T-helper 1 cell (primary cell): ENCODE data around the gene CD22.
"Not testable (repeated sequence)": the region's sequence is repeated elsewhere in the genome, so short reads cannot be mapped to it uniquely, and the experiment has no call there.

Experiments used
- DNase-seq, 5 donors: peaks; one replicate each; pipeline ENCODE4 v3.0.0-alpha.2; 2012 to 2020
- total RNA-seq, 4 donors: gene quantifications; one replicate each; lab custom pipeline; 2026; lab: John Stamatoyannopoulos, UW

Gene CD22
- total RNA-seq, result 0 to 0.30 (median 0) reads per million in 4 donors

- no peak for DNase-seq
Observed at GRCh38 chr19:35328851-35329285, at the start of gene CD22. CD22 (plus strand) TSS chr19:35329187; CDS start chr19:35332041, 2,854 bp downstream.

DNA sequence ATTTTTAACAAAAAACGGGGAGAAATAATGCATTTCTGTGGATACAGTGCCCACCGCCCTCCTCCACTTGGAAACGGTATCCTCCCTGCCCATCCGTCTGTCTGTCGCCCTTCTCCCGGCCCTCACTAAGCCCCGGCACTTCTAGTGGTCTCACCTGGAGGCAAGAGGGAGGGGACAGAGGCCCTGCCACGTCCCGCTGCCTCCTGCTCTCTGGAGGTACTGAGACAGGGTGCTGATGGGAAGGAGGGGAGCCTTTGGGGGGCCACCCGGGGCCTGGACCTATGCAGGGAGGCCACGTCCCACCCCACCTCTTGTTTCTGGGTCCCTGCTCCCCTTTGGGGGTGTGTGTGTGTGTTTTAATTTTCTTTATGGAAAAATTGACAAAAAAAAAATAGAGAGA, 49.6 kb upstream of the CD22 start:
- DNase-seq, result no peak

DNA sequence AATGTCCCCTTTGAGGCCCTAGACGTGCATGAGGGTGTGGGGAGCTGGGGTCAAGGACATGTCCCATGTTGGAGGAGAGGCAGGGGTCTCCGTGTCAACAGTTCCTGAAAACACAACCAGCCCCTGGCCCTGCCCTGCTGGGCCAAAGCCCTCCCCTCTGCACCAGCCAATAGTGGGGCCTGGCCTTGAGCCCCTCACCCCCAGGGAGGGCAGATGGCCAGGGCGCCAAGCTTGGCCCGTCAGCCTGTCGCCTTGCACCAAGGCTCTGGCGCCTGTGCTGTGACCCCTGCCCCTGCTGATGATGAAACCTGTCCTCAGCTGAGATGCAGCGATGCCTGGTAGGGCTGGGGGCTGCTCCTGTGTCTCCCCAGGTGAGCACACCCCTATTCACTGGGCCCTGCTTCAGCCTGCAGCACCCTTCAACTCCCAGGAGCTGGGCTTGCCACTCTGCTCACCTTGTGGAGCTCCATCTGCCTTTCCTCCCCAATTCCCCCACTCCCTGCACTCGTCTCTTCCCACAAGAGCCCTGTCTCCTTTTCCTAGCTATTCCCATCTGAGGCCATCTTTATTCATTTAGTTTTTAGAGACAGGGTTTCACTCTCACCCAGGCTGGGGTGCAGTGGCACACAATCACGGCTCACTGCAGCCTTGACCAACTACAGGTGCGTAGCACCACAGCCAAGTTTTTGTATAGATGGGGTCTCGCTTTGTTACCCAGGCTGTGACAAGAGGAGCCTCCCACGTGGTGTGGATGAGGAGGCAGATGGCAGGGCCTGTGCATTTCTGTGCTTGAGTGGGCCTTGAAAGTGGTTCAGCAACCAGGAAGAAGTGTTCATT, 48.8 kb upstream of the CD22 start:
- DNase-seq, result no peak

GRCh38 chr19:35281303-35281702, 47.7 kb upstream of the CD22 start:
- DNase-seq, result no peak

GRCh38 chr19:35284153-35285094, 44.6 kb upstream of the CD22 start:
- no peak for DNase-seq

DNA sequence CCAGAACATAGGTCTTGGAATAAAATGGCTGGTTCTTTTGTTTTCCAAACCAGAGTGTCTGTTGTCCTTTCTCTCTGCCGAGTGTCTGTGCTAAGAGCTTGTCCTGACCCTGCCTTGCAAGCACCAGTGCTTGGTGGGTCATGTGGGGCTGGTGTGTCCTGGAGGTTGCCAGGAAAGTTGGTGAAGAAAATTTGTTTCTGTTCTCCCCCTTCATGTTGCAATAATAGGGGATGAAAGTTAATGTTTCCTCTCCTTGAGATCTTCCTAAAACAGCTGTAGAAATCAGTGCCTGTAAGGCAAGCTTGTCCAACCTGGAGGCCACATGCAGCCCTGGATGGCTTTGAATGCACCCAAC, 43.9 kb upstream of the CD22 start:
- no peak for DNase-seq

DNA sequence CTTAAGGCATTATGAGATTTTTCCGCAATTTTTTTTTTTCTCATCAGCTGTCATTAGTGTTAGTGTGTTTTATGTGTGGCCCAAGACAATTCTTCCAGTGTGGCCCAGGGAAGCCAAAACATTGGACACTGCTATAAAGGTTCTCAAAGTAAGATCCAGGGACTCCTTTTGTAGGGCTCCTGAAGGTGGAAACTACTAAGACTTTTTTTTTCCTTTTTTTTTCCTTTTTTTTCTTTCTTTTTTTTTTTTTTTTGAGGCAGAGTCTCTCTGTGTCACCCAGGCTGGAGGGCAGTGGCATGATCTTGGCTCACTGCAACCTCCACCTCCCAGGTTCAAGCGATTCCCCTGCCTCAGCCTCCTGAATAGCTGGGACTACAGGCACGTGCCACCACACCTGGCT, 43.5 kb upstream of the CD22 start:
- DNase-seq, result not testable (repeated sequence)

GRCh38 chr19:35286101-35286500, 42.9 kb upstream of the CD22 start:
- not testable (repeated sequence) for DNase-seq

DNA sequence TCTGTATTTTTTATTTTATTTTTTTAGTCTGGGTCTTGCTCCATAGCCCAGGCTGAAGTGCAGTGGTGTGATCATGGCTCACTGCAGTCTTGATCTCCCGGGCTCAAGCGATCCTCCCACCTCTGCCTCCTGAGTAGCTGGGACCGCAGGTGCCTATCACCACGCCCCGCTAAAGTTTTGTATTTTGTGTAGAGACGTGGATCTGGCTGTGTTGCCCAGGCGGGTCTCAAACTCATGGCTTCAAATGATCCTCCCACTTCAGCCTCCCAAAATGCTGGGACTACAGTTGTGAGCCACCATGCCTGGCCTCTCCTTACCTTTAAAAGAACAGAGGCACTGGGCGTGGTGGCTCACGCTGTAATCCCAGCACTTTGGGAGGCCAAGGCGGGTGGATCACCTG, 41.3 kb upstream of the CD22 start:
- no peak for DNase-seq

DNA sequence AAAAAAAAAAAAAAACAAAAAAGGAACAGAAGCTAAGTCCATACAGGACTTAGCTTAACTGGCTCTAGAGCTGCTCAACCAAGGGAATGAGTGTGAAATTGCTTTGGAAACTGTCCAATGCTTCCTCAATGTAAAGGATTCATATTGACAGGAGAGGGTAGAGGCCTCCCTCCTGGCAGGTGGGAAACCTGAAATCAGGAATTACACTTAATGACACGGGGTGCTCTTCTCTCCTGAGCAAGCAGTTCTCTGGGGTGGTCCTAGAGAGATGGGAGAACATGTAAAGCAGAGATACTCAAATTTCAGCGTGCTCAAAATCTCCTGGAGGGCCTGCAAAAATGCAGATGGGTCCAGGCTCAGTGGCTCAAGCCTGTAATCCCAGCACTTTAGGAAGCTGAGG, 40.7 kb upstream of the CD22 start:
- DNase-seq, result no peak

GRCh38 chr19:35288906-35289305, 40.1 kb upstream of the CD22 start:
- DNase-seq, result no peak

GRCh38 chr19:35290381-35291127, 38.4 kb upstream of the CD22 start:
- no peak for DNase-seq

GRCh38 chr19:35291259-35291658, 37.7 kb upstream of the CD22 start:
- DNase-seq, result no peak

DNA sequence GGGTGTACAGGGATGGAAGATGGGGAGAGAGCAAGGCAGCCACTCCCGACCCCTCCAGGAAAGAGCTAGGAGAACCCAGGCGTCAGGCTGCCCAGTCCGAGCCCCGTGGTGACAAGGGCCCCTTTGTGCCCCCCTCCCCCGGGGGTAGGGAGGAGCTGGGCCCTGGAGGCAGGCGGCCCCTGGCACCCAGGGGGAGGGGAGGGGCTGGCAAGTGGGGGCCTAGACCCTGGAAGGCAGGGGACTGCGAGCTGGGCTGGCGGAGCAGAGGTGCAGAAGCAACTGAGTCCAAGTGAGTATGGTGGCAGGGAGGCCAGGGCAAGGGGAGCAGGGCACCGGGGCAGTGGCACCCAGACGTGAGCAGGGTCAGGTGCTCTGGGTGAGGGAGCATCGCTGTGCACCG, 37.1 kb upstream of the CD22 start, which contains the start of gene MAG:
Gene MAG, plus strand, starts transcription at position 246 of the 400 bp plus-strand sequence. CDS start 3,248 bp downstream, outside the sequence.
- DNase-seq, result no peak

GRCh38 chr19:35292421-35293362, 36.3 kb upstream of the CD22 start:
- no peak for DNase-seq

DNA sequence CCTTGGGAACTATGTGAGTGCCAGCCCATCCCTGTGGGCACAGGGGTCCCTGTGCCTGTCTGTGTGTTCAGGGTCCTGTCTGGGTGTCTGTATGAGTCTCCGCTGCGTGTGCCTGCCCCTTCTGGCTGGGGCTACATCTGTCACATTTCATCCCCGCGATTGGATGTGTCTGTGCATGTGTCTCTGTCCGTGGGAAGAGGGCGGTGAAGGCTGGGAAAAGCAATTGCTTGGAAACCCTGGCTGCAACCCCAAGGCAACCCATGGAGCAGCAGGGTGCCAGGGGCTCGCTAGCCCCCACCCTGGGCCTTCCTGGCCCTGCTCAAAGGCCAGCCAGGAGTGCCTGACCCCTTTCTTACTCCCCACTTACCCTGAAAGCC, 35.6 kb upstream of the CD22 start:
- DNase-seq, result no peak

- no peak for DNase-seq
Observed at GRCh38 chr19:35293808-35294207, 35.2 kb upstream of the CD22 start.

DNA sequence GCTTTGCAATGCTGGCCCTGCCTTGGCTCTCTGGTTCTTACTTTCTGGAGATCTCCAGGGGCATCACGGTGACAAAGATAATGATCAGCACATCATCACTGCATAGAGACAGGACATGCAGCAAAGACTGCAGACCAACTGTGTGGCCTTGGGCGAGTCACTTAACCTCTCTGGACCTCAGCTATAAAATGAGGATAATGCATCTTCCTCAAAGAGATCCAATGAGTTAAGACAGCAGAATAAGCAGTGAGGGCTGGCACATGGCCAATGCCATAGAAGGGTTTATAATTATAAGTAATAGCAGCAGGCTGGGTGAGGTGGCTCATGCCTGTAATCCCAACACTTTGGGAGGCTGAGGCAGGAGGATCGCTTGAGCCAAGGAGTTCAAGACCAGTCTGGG, 34.7 kb upstream of the CD22 start:
- no peak for DNase-seq

DNA sequence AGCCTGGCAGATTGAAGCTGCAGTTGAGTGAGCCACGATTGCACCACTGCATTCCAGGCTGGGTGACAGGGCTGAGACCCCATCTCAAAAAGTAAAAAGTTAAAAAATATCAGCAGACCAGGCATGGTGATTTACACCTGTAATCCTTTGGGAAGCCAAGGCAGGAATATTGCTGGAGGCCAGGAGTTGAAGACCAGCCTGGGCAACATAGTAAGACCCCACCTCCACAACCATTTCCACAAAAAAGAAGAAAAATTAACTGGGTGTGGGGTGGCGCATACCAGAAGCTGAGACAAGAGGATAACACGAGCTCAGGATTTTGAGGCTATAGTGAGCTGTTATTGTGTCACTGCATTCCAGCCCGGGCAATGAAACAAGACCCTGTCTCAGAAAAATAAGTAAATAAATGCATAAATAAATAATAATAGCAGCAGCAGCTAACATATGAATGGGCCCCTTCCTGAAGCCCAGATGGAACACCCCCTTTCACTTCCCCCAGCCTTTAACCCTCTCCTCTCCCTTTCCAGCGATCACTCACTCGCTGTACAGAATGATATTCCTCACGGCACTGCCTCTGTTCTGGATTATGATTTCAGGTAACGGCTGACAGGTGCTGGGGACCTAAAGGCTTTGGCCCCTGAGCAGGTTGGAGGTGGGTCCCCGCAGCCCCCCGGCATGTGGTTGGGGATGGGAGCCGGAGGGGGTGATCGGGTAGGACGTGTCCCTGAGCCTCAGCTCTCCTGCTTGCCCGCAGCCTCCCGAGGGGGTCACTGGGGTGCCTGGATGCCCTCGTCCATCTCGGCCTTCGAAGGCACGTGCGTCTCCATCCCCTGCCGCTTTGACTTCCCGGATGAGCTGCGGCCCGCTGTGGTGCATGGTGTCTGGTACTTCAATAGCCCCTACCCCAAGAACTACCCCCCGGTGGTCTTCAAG, 33.9 kb upstream of the CD22 start:
- no peak for DNase-seq

DNA sequence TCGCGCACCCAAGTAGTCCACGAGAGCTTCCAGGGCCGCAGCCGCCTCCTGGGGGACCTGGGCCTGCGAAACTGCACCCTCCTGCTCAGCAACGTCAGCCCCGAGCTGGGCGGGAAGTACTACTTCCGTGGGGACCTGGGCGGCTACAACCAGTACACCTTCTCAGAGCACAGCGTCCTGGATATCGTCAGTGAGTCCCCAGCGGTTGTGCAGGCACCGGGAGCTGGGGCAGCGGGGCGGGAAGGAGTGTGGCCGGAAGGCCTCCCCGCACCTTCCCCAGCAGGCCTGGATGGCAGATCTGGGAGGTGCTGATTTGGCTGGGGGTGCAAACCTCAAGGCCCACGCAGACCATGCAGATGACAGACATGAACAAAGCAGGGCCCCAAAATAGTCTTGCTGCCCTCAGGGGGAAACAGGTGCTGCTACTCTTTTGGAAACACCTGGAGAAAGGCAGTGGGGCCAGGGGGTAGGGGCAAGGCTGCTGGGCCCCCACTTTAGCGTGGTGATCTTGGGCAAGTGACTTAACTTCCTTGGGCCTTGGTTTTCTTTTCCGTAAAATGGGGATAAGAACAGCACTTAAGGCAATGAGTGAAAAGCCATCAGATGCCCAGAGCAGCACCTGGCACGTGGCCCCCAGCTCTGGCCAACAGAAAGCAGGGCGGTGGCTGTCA, 33.1 kb upstream of the CD22 start:
- DNase-seq, result peak in 3 of 5 donors; percentile 20 to 52 (median 24)
